ENCODE results near the gene KASH5. TPM values are rescaled to one million over a fixed set of nuclear protein-coding genes. Genes with fewer than 3 reads are reported as not detected.

KASH5 gene
- total and polyA plus RNA-seq, 2 of the 8 experiments (the other 6 are each of a cell fraction or from before 2014, with no cell fraction given) = 0.05 to 0.19 TPM

DNA sequence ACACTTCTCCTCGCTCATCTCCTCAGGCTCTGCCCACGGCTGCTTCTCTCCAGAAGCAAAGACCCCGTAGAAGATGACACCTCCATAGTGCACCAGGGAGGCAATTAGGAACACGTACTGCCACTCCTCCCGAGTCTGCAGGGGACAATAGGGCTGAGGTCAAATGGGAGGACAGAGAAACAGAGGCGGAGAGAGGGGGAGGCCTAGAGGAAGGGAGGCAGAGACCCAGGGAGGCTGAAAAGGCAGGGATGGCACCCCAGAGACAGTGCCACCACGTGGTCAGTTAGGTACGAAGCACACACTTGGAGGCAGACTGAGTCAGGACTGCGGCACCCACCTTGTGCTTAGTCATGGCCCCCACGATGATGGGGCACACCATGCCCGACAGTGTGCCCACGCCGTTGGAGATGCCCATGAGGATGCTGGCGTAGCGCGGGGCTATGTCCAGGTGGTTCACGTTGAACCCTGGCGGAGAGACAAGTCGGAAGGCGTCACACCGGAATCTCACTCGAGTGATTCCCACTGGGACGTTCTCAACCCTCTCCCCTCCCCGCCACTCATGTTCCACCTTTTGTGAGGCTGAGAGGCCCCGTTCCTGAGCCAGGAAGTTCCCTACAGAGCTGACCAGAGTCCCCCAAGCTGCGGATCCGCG lies 42.8 kb downstream of the KASH5 start:
- ChIA-PET CTCF (ENCODE audit: partially characterized antibody) (interaction anchor here (0.6 to 3.7 kb wide), 12 partner anchors 9 to 464 kb away, joined by 3 to 13 read pairs (median 5); partner anchors contain the start of genes KASH5 and SLC17A7), POLR2A (ENCODE audit: partially characterized antibody) (interaction anchor here (1.0 to 2.2 kb wide), 5 partner anchors 9 to 69 kb away, joined by 3 to 6 read pairs (median 4); partner anchors contain the start of gene SLC17A7)
- Histone ChIP-seq H3K14ac (ENCODE audit: insufficient read length) (no peak overlapping the region), H3K9me3 (ENCODE audit: insufficient read depth in 2 of 2, low read depth in 1 of 2, low read length in 1 of 2) (peaks cover 0 to 2% of the 10 kb centered on the region in 2 experiments; a peak in 1 of 4 replicates), H3K36me3 (ENCODE audit: control insufficient read depth in 2 of 4, insufficient read depth in 4 of 4, low read length in 3 of 4) (no peaks in the 10 kb centered on the region), H2AK5ac (ENCODE audit: low read depth, low read length) (peak overlapping the region; percentile 89; the same call in 1 of the 2 replicates), H3K4me2 (ENCODE audit: insufficient read depth in 1 of 2, low read depth in 2 of 2, low read length in 2 of 2) (no peak overlapping the region; a peak in 1 of 4 replicates), H3K23me2 (ENCODE audit: low read depth, low read length) (peaks cover 21% of the 10 kb centered on the region), H4K5ac (ENCODE audit: insufficient read length, low read depth, low read length) (no peak overlapping the region), H3K79me2 (ENCODE audit: control insufficient read depth in 1 of 2, insufficient read depth in 2 of 2, low read length in 2 of 2) (no peaks in the 10 kb centered on the region), H2BK15ac (ENCODE audit: low read length) (peak overlapping the region; percentile 98; the same call in 1 of the 2 replicates), H4K20me1 (replicated peaks in 1 of 2; ENCODE audit: control insufficient read depth in 1 of 2, insufficient read depth in 2 of 2, low read length in 2 of 2) (no peaks in the 10 kb centered on the region), H2BK20ac (ENCODE audit: low read length) (no peak overlapping the region), H2BK120ac (replicated peaks; ENCODE audit: low read depth, low read length) (no peak overlapping the region), H2BK5ac (ENCODE audit: low read depth, low read length) (peak overlapping the region; percentile 27; the same call in 1 of the 2 replicates), H4K8ac (ENCODE audit: extremely low read depth, insufficient read depth, low read length) (no peak overlapping the region), H3K27ac (ENCODE audit: low read depth, low read length) (no peak overlapping the region), H3K9ac (replicated peaks in 1 of 4; ENCODE audit: extremely low read depth in 1 of 4, low read depth in 3 of 4, low read length in 3 of 4) (no peak overlapping the region), H3K4me1 (replicated peaks in 1 of 4; ENCODE audit: control insufficient read depth in 3 of 4, insufficient read depth in 4 of 4, low read length in 3 of 4) (peaks cover 3 to 35% (median 23%) of the 10 kb centered on the region in 4 experiments), H3K23ac (ENCODE audit: insufficient read length) (no peak overlapping the region), H4K91ac (replicated peaks; ENCODE audit: insufficient read length, low read length) (no peak overlapping the region), H3K4me3 (ENCODE audit: extremely low read depth in 1 of 4, insufficient read depth in 2 of 4, low read depth in 3 of 4, low read length in 4 of 4) (no peak overlapping the region), H3K56ac (replicated peaks; ENCODE audit: insufficient read length, low read depth, low read length) (no peak overlapping the region), H3K4ac (replicated peaks; ENCODE audit: insufficient read length, low read depth, low read length) (no peak overlapping the region), H3K18ac (ENCODE audit: extremely low read depth, low read length) (peak overlapping the region; percentile 78; the same call in 1 of the 2 replicates), H2BK12ac (ENCODE audit: low read depth, low read length) (peak overlapping the region; percentile 98; the same call in 1 of the 2 replicates), H2AFZ (ENCODE audit: low read length) (no peak overlapping the region), H3K27me3 (replicated peaks in 1 of 4; ENCODE audit: control insufficient read depth in 3 of 4, extremely low read depth in 1 of 4, insufficient read depth in 3 of 4, low read length in 3 of 4) (peaks cover 6 to 37% (median 33%) of the 10 kb centered on the region in 4 experiments; a peak in 6 of 7 replicates), H3K79me1 (ENCODE audit: low read depth, low read length) (no peaks in the 10 kb centered on the region)
- DNase-seq (ENCODE audit: low read depth in 1 of 2, low spot score in 2 of 2) (no peak), FAIRE-seq (no peak)
- WGBS, 2 experiments (ENCODE audit: extremely low coverage in 1 of 2, insufficient coverage in 1 of 2, insufficient read length in 1 of 2, insufficient replicate concordance in 2 of 2, low coverage in 1 of 2, low lambda C conversion rate in 2 of 2, missing lambda C conversion rate in 1 of 2) = 84% methylated on average over 28 of the region's 28 CpGs; no CpG with 5 or more reads in 1 of the 2 experiments
- TF ChIP-seq MAFK (IDR thresholded peaks at IDR 0.05; ENCODE audit: low read depth, low read length) = peak; percentile 62; the same call in 1 of the 2 replicates
- TF ChIP-seq RAD21 (IDR thresholded peaks at IDR 0.05 in 1 of 2, conservative IDR thresholded peaks at IDR 0.05 in 1 of 2; ENCODE audit: low read depth in 2 of 2, low read length in 2 of 2) = peak; percentile 32 to 49
- peak; percentile 86 for TF ChIP-seq BACH1 (IDR thresholded peaks at IDR 0.05; ENCODE audit: low read length)
- TF ChIP-seq, protein P1, sequence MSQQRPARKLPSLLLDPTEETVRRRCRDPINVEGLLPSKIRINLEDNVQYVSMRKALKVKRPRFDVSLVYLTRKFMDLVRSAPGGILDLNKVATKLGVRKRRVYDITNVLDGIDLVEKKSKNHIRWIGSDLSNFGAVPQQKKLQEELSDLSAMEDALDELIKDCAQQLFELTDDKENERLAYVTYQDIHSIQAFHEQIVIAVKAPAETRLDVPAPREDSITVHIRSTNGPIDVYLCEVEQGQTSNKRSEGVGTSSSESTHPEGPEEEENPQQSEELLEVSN (IDR thresholded peaks at IDR 0.05) = peak; percentile 73
- TF ChIP-seq, protein P2, sequence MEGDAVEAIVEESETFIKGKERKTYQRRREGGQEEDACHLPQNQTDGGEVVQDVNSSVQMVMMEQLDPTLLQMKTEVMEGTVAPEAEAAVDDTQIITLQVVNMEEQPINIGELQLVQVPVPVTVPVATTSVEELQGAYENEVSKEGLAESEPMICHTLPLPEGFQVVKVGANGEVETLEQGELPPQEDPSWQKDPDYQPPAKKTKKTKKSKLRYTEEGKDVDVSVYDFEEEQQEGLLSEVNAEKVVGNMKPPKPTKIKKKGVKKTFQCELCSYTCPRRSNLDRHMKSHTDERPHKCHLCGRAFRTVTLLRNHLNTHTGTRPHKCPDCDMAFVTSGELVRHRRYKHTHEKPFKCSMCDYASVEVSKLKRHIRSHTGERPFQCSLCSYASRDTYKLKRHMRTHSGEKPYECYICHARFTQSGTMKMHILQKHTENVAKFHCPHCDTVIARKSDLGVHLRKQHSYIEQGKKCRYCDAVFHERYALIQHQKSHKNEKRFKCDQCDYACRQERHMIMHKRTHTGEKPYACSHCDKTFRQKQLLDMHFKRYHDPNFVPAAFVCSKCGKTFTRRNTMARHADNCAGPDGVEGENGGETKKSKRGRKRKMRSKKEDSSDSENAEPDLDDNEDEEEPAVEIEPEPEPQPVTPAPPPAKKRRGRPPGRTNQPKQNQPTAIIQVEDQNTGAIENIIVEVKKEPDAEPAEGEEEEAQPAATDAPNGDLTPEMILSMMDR (IDR thresholded peaks at IDR 0.05; ENCODE audit: control extremely low read depth in 1 of 3, insufficient read depth in 1 of 3, low read depth in 1 of 3, low read length in 3 of 3) = peak; percentile 55 to 85 (median 78)
- no peak for TF ChIP-seq HDAC6 (IDR thresholded peaks at IDR 0.05; ENCODE audit: low read depth, low read length)
- no peak for TF ChIP-seq KDM5A (IDR thresholded peaks at IDR 0.05; ENCODE audit: low read length)
